ENCODE data around the gene LCN10.

LCN10 gene

GRCh38 chr9:136740069-136740468, 2.7 kb downstream of the LCN10 start:
- no peak for TF ChIP-seq CTCF (IDR thresholded peaks at IDR 0.05)

GRCh38 chr9:136739509-136739908, 3.2 kb downstream of the LCN10 start:
- TF ChIP-seq CTCF (IDR thresholded peaks at IDR 0.05) = no peak

- no peak for TF ChIP-seq CTCF (IDR thresholded peaks at IDR 0.05)
Observed at GRCh38 chr9:136738960-136739359, 3.8 kb downstream of the LCN10 start.

- TF ChIP-seq CTCF (IDR thresholded peaks at IDR 0.05) = no peak
Observed at GRCh38 chr9:136735812-136736480, 6.8 kb downstream of the LCN10 start.

GRCh38 chr9:136734837-136735496, 7.8 kb downstream of the LCN10 start:
- no peak for TF ChIP-seq CTCF (IDR thresholded peaks at IDR 0.05)

- no peak for TF ChIP-seq CTCF (IDR thresholded peaks at IDR 0.05)
Observed at GRCh38 chr9:136733611-136734010, 9.1 kb downstream of the LCN10 start.

GRCh38 chr9:136732444-136733178, 10.1 kb downstream of the LCN10 start:
- TF ChIP-seq CTCF (IDR thresholded peaks at IDR 0.05) = no peak
